K562 (cell line): Measurements from ENCODE around the gene DSCAM. TPM values are rescaled to one million over a fixed set of nuclear protein-coding genes. Genes with fewer than 3 reads are reported as not detected.

ENCODE experiments used
- ATAC-seq: fragments of 200-7000 bp; cut with Tn5 transposase; 3 replicates; pipeline ENCODE4 v1.9.1; 2020; ENCODE audit warnings: moderate library complexity
- BruUV-seq: library from RNA; stranded (reverse); fragments of 400-500 nt; replicated peaks from 2 replicates; lab custom pipeline; 2021; lab: Mats Ljungman, UMichigan
- CTCF ChIA-PET: fragments of 300-600 bp; formaldehyde crosslinking; extraction: SDS; loops from one replicate; lab custom pipeline; 2021; ENCODE audit warnings: low intra/inter-chr PET ratio; lab: Yijun Ruan, JAX
- POLR2A ChIA-PET: fragments of 300-600, 350-650 bp; sonication (Branson Sonifier 250); formaldehyde crosslinking; extraction: SDS; loops from one replicate; lab custom pipeline; 2021; ENCODE audit warnings: antibody characterized with exemption, inconsistent platforms; lab: Yijun Ruan, JAX
- DNase-seq, 4 experiments: peaks; one replicate each; pipeline versions ENCODE4 v3.0.0 to v3.0.0-alpha.2; 2011 to 2018; ENCODE audit warnings: low spot score in 3 of 4, mixed read lengths in 3 of 4; ENCODE audit errors: extremely low read depth in 1 of 4
- FAIRE-seq: peaks from 2 replicates; lab custom pipeline; 2011; peaks lifted over from hg19 to GRCh38; lab: Jason Lieb, UNC
- H2AFZ ChIP-seq: 2 replicates; pipeline ENCODE4 v1.6.0; 2011; ENCODE audit warnings: low read depth, low read length, control low read depth, inconsistent platforms
- H3K27ac ChIP-seq: fragments of 200-600 bp; 3 replicates; pipeline ENCODE4 v1.8.0; 2011; ENCODE audit warnings: low read depth, mild to moderate bottlenecking, control low read depth, inconsistent platforms, low read length, moderate library complexity, mixed read lengths; ENCODE audit errors: extremely low read depth
- H3K27me3 ChIP-seq, 2 experiments: fragments of 300-600 bp in 1 of 2; 2 replicates in 1 of 2; 3 replicates in 1 of 2; pipeline versions ENCODE4 v1.6.0 to v1.8.0; 2011; ENCODE audit warnings: inconsistent platforms in 2 of 2, low read length in 2 of 2, mild to moderate bottlenecking in 1 of 2, mixed read lengths in 1 of 2, moderate library complexity in 1 of 2; ENCODE audit not compliant: control insufficient read depth in 2 of 2, insufficient read depth in 2 of 2
- H3K36me3 ChIP-seq: fragments of 300-600 bp; 3 replicates; pipeline ENCODE4 v1.8.0; 2011; ENCODE audit warnings: mild to moderate bottlenecking, low read length, inconsistent platforms; ENCODE audit not compliant: control insufficient read depth, insufficient read depth
- H3K4me1 ChIP-seq, 2 experiments: fragments of 200-600 bp in 1 of 2; replicated peaks in 1 of 2; 2 replicates in 1 of 2; 3 replicates in 1 of 2; pipeline versions ENCODE4 v1.5.1 to v1.8.0; 2011; ENCODE audit warnings: inconsistent platforms in 2 of 2, low read length in 2 of 2, mild to moderate bottlenecking in 1 of 2, mixed read lengths in 1 of 2, moderate library complexity in 1 of 2; ENCODE audit not compliant: control insufficient read depth in 2 of 2, insufficient read depth in 2 of 2
- H3K4me2 ChIP-seq: 2 replicates; pipeline ENCODE4 v1.6.1; 2011; ENCODE audit warnings: low read length, control low read depth, inconsistent platforms, mixed read lengths; ENCODE audit not compliant: insufficient read depth
- H3K4me3 ChIP-seq: fragments of 200-600 bp; sonication (generic), shearing (Covaris generic); 2 replicates; pipeline ENCODE4 v1.5.1; 2016; ENCODE audit warnings: control low read depth, inconsistent platforms
- H3K79me2 ChIP-seq: fragments of 200-600 bp; 3 replicates; pipeline ENCODE4 v1.8.0; 2011; ENCODE audit warnings: low read length, inconsistent platforms; ENCODE audit not compliant: control insufficient read depth, insufficient read depth
- H3K9ac ChIP-seq, 2 experiments: 2 replicates each; pipeline versions ENCODE4 v1.6.0 to v1.6.1; 2011; ENCODE audit warnings: low read depth in 2 of 2, low read length in 2 of 2, control low read depth in 1 of 2, inconsistent platforms in 1 of 2, mild to moderate bottlenecking in 1 of 2, mixed read lengths in 1 of 2; ENCODE audit not compliant: insufficient read depth in 1 of 2
- H3K9me1 ChIP-seq: one replicate; pipeline ENCODE4 v1.6.0; 2011; ENCODE audit warnings: inconsistent platforms, mild to moderate bottlenecking, low read length, moderate library complexity; ENCODE audit not compliant: control insufficient read depth, insufficient read depth
- H3K9me3 ChIP-seq: replicated peaks from 2 replicates; pipeline ENCODE4 v1.5.1; 2011; ENCODE audit warnings: low read depth, low read length, inconsistent platforms; ENCODE audit not compliant: control insufficient read depth, insufficient read depth
- H4K20me1 ChIP-seq: replicated peaks from 2 replicates; pipeline ENCODE4 v1.6.1; 2011; ENCODE audit warnings: low read length, inconsistent platforms, mixed read lengths; ENCODE audit not compliant: control insufficient read depth, insufficient read depth
- ATF1 ChIP-seq, 2 experiments: fragments of 450-650 bp in 1 of 2; IDR thresholded peaks; 2 replicates each; pipeline ENCODE4 v1.6.1; 2016; ENCODE audit warnings: missing compliant biosample characterization in 1 of 2, missing genetic modification characterization in 1 of 2
- BACH1 ChIP-seq: fragments of 200-800 bp; sonication (Bioruptor generic); IDR thresholded peaks from 2 replicates; pipeline ENCODE4 v1.6.1; 2016; ENCODE audit warnings: missing genetic modification characterization, missing compliant biosample characterization
- CSDE1 ChIP-seq, 2 experiments: fragments of 450-650 bp; IDR thresholded peaks; 2 replicates each; pipeline ENCODE4 v1.6.1; 2016; ENCODE audit warnings: mild to moderate bottlenecking in 1 of 2
- NCOA2 ChIP-seq, 2 experiments: fragments of 450-650 bp; IDR thresholded peaks; 2 replicates each; pipeline ENCODE4 v1.6.1; 2018; ENCODE audit warnings: mild to moderate bottlenecking in 2 of 2, moderate library complexity in 1 of 2; ENCODE audit not compliant: partially characterized antibody in 2 of 2
- NR2C2 ChIP-seq, 2 experiments: fragments of 200-800 bp in 1 of 2; sonication (Bioruptor generic) in 1 of 2; sonication (generic) in 1 of 2; formaldehyde crosslinking in 1 of 2; IDR thresholded peaks; 2 replicates each; pipeline versions ENCODE4 v1.6.1 to v1.8.0; 2016 to 2022; ENCODE audit warnings: mild to moderate bottlenecking in 1 of 2, missing compliant biosample characterization in 1 of 2, missing genetic modification characterization in 1 of 2, missing genetic modification reagents in 1 of 2
- POLR2AphosphoS5 ChIP-seq: IDR thresholded peaks from 2 replicates; pipeline ENCODE4 v1.6.1; 2011; ENCODE audit warnings: mild to moderate bottlenecking, low read depth, low read length, moderate library complexity; ENCODE audit not compliant: control insufficient read depth, insufficient read depth
- RERE ChIP-seq: sonication (generic); formaldehyde crosslinking; IDR thresholded peaks from 2 replicates; pipeline ENCODE4 v1.8.0; 2023; ENCODE audit warnings: missing genetic modification reagents, mild to moderate bottlenecking, borderline replicate concordance
- ZNF644 ChIP-seq: fragments of 200-800 bp; sonication (Bioruptor generic); IDR thresholded peaks from 2 replicates; pipeline ENCODE4 v1.6.1; 2016; ENCODE audit warnings: low read depth, missing genetic modification characterization, missing compliant biosample characterization
- WGBS: fragments of 100-300 bp; shearing (Covaris generic); methylation state at CpG from one replicate; pipeline ENCODE4 v1.1.6; 2016; ENCODE audit warnings: low coverage, mixed read lengths; ENCODE audit not compliant: insufficient coverage; ENCODE audit errors: missing lambda C conversion rate; 5-methylcytosine and 5-hydroxymethylcytosine counted together
- in situ Hi-C: fragments of 300-500 bp; cut with MboI; formaldehyde crosslinking; loops from 4 replicates; pipeline ENCODE4 v1.15.0; 2018; ENCODE audit warnings: inconsistent platforms, mixed read lengths
- intact Hi-C: fragments of 100-400 bp; cut with micrococcal nuclease; formaldehyde crosslinking; loops from 2 replicates; pipeline ENCODE4 v1.14.2; 2022
- polyA plus RNA-seq, 8 experiments: library from polyadenylated mRNA; depleted of rRNA in 4 of 8; stranded (reverse) in 5 of 8; unstranded in 3 of 8; fragments of >200 nt; fragmentation: Nextera tagmentation in 2 of 8; fragmentation: Illumina TruSeq in 1 of 8; extraction: Ambion mirVana in 2 of 8; extraction: Trizol in 1 of 8; gene quantifications; 2 replicates each; pipeline versions ENCODE4 v1.2.1 to v1.2.3, GENCODE V29; 2011 to 2014; ENCODE audit warnings: inconsistent platforms in 1 of 8, missing spikeins in 1 of 8
- total RNA-seq, 7 experiments: library from RNA; depleted of rRNA in 6 of 7; stranded (reverse); fragments of >200 nt in 6 of 7; fragmentation: Illumina TruSeq in 2 of 7; extraction: Trizol in 2 of 7; gene quantifications; 2 replicates each; pipeline versions ENCODE4 v1.2.1 to v1.2.3, GENCODE V29; 2011 to 2021; ENCODE audit warnings: low replicate concordance in 1 of 7
- TF ChIP-seq, protein P1 (sequence below): fragments of 250-450 bp; sonication (Bioruptor Pico); IDR thresholded peaks from 2 replicates; pipeline ENCODE4 v1.9.0; 2021; ENCODE audit warnings: mild to moderate bottlenecking, inconsistent platforms

DSCAM gene
- total and polyA plus RNA-seq, 9 of the 15 experiments (the other 6 are each of a cell fraction or from before 2014, with no cell fraction given): not detected

DNA sequence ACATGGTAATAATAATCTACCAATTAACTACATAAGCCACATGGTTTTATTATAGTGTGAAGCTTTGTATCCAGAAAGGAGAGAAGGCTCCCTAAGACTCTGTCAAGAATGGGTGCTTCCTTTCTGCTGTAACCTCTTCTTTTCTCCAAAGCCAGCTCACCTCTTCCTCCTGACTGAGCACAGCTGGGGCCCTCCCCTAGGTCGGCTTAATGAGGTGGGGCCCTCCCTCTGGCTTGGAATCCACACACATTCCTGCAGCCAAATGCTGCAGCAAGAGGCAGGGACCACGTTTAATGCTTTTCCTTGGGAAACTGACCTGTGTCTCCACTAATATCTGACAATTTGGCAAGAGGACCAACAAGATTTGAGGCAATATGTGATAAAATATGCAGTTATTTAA, 94.8 kb downstream of the DSCAM start:
- ATAC-seq (no peak), FAIRE-seq (no peak), DNase-seq (no peak)
- H3K4me2 ChIP-seq: no peak overlapping the region
- ChIA-PET CTCF (no interaction called here), POLR2A (no interaction called here)
- no peak overlapping the region for H3K27ac ChIP-seq
- in situ Hi-C loops: no loop called here
- no peak for TF ChIP-seq POLR2AphosphoS5
- TF ChIP-seq, protein P1, sequence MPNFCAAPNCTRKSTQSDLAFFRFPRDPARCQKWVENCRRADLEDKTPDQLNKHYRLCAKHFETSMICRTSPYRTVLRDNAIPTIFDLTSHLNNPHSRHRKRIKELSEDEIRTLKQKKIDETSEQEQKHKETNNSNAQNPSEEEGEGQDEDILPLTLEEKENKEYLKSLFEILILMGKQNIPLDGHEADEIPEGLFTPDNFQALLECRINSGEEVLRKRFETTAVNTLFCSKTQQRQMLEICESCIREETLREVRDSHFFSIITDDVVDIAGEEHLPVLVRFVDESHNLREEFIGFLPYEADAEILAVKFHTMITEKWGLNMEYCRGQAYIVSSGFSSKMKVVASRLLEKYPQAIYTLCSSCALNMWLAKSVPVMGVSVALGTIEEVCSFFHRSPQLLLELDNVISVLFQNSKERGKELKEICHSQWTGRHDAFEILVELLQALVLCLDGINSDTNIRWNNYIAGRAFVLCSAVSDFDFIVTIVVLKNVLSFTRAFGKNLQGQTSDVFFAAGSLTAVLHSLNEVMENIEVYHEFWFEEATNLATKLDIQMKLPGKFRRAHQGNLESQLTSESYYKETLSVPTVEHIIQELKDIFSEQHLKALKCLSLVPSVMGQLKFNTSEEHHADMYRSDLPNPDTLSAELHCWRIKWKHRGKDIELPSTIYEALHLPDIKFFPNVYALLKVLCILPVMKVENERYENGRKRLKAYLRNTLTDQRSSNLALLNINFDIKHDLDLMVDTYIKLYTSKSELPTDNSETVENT (CRISPR knock-in tag): no peak
- no peak for TF ChIP-seq NR2C2 (CRISPR knock-in tag; IDR thresholded peaks at IDR 0.05)
- TF ChIP-seq NR2C2 (tag; IDR thresholded peaks at IDR 0.05): no peak
- no peak for TF ChIP-seq CSDE1 (IDR thresholded peaks at IDR 0.05)
- no peak for TF ChIP-seq NCOA2 (IDR thresholded peaks at IDR 0.05; ENCODE audit: partially characterized antibody in 2 of 2)
- TF ChIP-seq BACH1 (tag): no peak
- TF ChIP-seq ATF1 (CRISPR knock-in tag; IDR thresholded peaks at IDR 0.05): no peak
- no peak for TF ChIP-seq ATF1 (tag; IDR thresholded peaks at IDR 0.05)
- TF ChIP-seq RERE (CRISPR knock-in tag): no peak
- TF ChIP-seq ZNF644 (tag): no peak
- H3K4me1 ChIP-seq: no peaks in the 10 kb centered on the region
- intact Hi-C loops: no loop called here
- H2AFZ ChIP-seq: no peak overlapping the region
- no peaks in the 10 kb centered on the region for H3K79me2 ChIP-seq
- no TSS peak for BruUV-seq
- no peaks in the 10 kb centered on the region; the same call in 1 of the 2 replicates for H3K9me3 ChIP-seq
- no peaks in the 10 kb centered on the region for H3K27me3 ChIP-seq
- no peaks in the 10 kb centered on the region for H3K36me3 ChIP-seq
- no peak overlapping the region for H3K4me3 ChIP-seq
- no peaks in the 10 kb centered on the region for H3K9me1 ChIP-seq
- no peaks in the 10 kb centered on the region for H4K20me1 ChIP-seq
- H3K9ac ChIP-seq: no peak overlapping the region
- 0% methylated on average over 2 of the region's 2 CpGs for WGBS
